ENCODE results near the gene ABCA12. TPM values are rescaled to one million over a fixed set of nuclear protein-coding genes. Genes with fewer than 3 reads are reported as not detected.

ABCA12 gene
- total and polyA plus RNA-seq, 2 donors (not counting 3 experiments of a cell fraction or from before 2014, with no cell fraction given) = not detected

DNA sequence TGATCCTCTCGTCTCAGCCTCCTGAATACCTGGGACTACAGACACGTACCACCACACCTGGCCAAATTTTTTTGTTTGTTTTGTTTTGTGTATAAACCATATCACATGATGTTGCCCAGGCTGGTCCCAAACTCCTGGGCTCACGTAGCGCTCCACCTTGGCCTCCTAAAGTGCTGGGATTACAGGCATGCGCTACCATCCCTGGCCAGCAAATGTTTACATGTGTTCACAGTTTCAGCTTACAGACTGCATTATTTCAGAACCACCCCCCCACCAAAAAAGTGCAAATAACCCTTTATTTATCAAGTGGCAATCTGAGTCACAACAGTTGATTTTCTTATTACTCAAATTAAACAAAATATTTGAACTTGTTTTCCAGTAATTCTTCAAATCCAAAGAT is 54.3 kb downstream of the ABCA12 start:
- Histone ChIP-seq H3K36me3 (ENCODE audit: control insufficient read depth in 2 of 2, extremely low read depth in 1 of 2, insufficient read depth in 2 of 2, low read length in 2 of 2) (no peaks in the 10 kb centered on the region), H3K9ac (replicated peaks; ENCODE audit: extremely low read depth, insufficient read depth, low read length) (no peak overlapping the region), H3K4me1 (ENCODE audit: control insufficient read depth, extremely low read depth, insufficient read depth, low read length) (no peaks in the 10 kb centered on the region), H3K79me2 (ENCODE audit: control insufficient read depth, insufficient read depth, low read length) (no peaks in the 10 kb centered on the region), H3K27me3 (ENCODE audit: control insufficient read depth in 2 of 2, insufficient read depth in 2 of 2, low read length in 2 of 2) (peaks cover 0 to 2% of the 10 kb centered on the region in 2 experiments), H3K27ac (ENCODE audit: insufficient read depth, low read depth, low read length) (no peak overlapping the region), H3K4me3 (replicated peaks in 1 of 3; ENCODE audit: insufficient read depth in 1 of 3, low read depth in 1 of 3, low read length in 3 of 3) (no peak overlapping the region), H3K4me2 (ENCODE audit: insufficient read depth, low read length) (no peak overlapping the region), H2AFZ (ENCODE audit: low read depth, low read length) (no peak overlapping the region), H3K9me1 (replicated peaks; ENCODE audit: control insufficient read depth, extremely low read depth, insufficient read depth, low read length) (no peaks in the 10 kb centered on the region), H3K9me3 (replicated peaks; ENCODE audit: control insufficient read depth, insufficient read depth, low read length) (no peaks in the 10 kb centered on the region), H4K20me1 (replicated peaks; ENCODE audit: control insufficient read depth, extremely low read depth, insufficient read depth, low read length) (no peaks in the 10 kb centered on the region)
- intact Hi-C loops (cut with micrococcal nuclease) (no loop called here), dilution Hi-C loops (cut with MboI; ENCODE audit: extremely low pct_ligation_motif_present, low sequenced_read_pairs) (no loop called here)
- ChIA-PET POLR2A (no interaction called here), CTCF (no interaction called here)
- DNase-seq (ENCODE audit: low read depth, low spot score) = no peak
- no TSS peak for BruUV-seq (replicated peaks)
- FAIRE-seq = no peak
- no peak for TF ChIP-seq JUN (IDR thresholded peaks at IDR 0.05; ENCODE audit: borderline replicate concordance, insufficient read depth, insufficient read length, low read depth)
- no peak for TF ChIP-seq MYC (IDR thresholded peaks at IDR 0.05; ENCODE audit: low read depth, low read length)
- TF ChIP-seq POLR2AphosphoS5 (IDR thresholded peaks at IDR 0.05; ENCODE audit: insufficient read depth, low read depth, low read length) = no peak
- no peak for TF ChIP-seq FOS (IDR thresholded peaks at IDR 0.05; ENCODE audit: borderline replicate concordance, insufficient read depth, low read length)
- TF ChIP-seq POLR2A (IDR thresholded peaks at IDR 0.05; ENCODE audit: low read depth, low read length) = no peak
- TF ChIP-seq, protein P1, sequence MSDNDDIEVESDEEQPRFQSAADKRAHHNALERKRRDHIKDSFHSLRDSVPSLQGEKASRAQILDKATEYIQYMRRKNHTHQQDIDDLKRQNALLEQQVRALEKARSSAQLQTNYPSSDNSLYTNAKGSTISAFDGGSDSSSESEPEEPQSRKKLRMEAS (IDR thresholded peaks at IDR 0.05; ENCODE audit: insufficient read depth, insufficient read length) = no peak
- TF ChIP-seq EZH2 (IDR thresholded peaks at IDR 0.05; ENCODE audit: borderline replicate concordance, low read depth, low read length, severe bottlenecking) = no peak
- TF ChIP-seq, protein P2, sequence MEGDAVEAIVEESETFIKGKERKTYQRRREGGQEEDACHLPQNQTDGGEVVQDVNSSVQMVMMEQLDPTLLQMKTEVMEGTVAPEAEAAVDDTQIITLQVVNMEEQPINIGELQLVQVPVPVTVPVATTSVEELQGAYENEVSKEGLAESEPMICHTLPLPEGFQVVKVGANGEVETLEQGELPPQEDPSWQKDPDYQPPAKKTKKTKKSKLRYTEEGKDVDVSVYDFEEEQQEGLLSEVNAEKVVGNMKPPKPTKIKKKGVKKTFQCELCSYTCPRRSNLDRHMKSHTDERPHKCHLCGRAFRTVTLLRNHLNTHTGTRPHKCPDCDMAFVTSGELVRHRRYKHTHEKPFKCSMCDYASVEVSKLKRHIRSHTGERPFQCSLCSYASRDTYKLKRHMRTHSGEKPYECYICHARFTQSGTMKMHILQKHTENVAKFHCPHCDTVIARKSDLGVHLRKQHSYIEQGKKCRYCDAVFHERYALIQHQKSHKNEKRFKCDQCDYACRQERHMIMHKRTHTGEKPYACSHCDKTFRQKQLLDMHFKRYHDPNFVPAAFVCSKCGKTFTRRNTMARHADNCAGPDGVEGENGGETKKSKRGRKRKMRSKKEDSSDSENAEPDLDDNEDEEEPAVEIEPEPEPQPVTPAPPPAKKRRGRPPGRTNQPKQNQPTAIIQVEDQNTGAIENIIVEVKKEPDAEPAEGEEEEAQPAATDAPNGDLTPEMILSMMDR (IDR thresholded peaks at IDR 0.05; ENCODE audit: extremely low read depth in 1 of 2, insufficient read depth in 1 of 2, low read depth in 1 of 2, low read length in 2 of 2) = no peak
- TF ChIP-seq GATA2 (IDR thresholded peaks at IDR 0.05; ENCODE audit: insufficient read depth, insufficient read length, low read depth, low read length) = no peak

Measured in endothelial cell of umbilical vein (primary cell).